ENCODE measurements around the gene UBA7.

Gene UBA7

DNA sequence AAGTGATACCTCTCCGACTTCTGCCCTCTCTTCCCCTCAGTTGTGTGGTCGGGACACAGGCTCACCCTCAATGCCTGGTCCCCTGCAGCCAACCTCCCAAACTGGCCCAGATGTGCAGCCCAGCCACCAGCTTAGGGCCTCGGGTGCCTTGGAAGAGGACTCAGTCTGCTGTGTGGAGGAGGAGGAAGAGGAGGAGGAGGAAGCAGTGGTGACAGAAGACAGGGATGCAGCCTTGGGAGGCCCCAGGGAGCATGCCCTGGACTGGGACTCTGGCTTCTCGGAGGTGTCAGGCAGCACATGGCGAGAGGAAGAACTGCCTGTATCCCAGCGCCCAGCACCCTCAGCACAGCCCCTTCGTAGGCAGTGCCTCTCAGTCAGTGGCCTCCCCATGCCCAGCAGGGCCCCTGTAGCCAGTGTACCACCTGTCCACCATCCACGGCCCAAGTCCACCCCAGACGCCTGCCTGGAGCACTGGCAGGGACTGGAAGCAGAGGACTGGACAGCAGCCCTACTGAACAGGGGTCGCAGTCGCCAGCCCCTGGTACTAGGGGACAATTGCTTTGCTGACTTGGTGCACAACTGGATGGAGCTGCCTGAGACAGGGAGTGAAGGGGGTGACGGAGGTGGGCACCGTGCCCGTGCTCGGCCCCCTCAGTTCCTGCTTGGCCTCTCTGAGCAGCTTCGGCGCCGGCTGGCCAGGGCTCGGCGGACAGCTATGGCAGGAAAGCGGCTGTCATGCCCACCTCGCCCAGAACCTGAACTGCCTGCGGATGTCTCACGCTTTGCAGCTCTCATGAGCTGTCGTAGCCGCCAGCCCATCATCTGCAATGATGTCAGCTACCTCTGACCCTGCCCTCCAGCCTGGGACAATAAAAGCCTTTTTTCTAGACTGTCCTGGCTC is 9.4 kb downstream of the UBA7 start:
- no peak for DNase-seq (ENCODE audit: low read depth in 2 of 2)

DNA sequence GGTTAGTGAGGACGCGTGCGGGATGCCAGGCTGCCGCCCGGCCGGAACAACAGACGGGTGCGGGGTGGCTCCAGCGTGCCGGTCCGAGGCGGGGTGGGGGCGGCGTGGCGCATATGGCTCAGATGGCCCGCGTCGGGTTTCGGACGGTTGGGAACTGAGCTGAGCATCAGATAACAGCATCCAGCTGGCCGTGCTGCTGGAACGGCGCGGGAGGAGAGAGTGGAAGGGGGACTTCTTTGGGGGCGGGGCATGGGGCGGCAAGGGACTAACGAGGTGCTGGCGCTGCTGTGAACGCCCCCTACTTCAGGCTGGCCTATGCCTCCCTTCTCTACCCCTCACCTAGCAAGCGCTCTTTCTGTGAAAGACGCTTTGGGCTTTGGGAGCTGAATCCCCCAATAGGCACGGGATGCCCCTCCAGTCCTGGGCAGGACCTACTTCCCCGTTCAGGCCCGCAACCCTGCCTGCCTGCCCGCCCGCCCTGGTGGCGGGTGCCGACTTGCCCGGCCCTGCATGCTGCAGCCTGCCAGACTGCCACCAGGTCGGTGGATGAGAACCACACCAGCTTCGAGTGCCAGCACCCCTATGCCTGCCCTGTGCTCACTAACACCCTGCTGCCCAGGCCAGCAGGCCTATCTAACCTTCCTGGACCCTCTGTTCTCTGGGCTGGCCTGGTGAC is 10.2 kb downstream of the UBA7 start:
- DNase-seq (ENCODE audit: low read depth in 2 of 2), result no peak

DNA sequence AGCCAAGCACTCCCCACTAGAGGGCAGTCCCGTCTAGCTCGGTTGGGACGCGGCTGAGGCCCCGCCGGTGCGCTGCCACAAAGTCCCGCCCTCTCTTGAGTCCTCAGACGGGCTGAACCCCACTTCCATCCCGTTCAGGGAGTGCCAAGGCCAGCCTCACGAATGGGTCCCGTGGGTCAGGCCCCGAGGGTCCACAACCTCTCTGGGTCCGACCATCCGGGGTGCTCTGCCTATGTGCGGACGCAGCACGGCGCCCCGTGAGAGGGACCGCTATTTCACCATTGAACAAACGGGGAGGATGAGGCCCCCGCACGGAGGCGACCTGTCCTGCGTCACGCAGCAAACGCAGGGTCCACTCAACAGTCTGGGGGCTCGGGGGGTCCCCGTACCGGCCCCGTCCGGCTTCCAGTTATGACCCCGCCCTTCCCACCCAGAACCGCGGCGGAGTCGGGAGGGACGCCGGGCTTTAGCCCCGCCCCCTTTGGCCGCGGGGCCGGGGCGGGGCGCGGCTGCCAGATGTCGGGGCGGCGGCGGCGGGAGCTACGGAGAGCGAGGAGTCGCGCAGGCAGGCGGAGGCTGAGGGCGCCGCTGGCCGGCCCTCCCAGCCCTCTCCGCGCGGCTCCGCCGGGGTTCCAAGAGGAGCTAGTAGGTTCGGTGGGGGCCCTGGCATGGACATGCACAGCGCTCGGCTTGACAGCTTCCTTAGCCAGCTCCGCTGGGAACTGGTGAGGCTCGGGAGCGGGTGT is 10.9 kb downstream of the UBA7 start, which contains the start of gene INKA1:
INKA1 (plus strand) TSS at position 543 of the 746 bp plus-strand sequence; CDS start at position 675, 132 bp downstream.
- DNase-seq (ENCODE audit: low read depth in 2 of 2), result peak; percentile 65 to 76

GRCh38 chr3:49801160-49801559 is 12.6 kb downstream of the UBA7 start:
- DNase-seq (ENCODE audit: low read depth in 2 of 2), result no peak

DNA sequence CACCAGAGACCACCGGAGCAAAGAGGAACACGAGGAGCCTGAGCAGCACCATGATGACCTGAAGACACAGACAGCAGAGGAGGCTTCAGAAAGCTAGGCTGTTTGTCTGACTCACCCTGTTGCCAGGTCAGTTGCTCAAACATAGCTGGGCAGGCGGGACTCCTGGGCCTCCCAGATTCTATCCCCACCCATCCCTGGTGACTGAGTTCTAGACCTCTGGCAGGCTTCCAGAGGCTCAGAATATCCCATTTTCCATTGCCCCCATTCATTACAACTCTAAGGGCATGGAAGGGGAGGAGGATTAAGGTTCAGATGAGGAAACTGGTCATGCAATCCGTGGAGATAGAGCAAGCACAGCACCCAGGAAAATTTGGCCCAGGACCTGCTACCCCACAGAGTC is 14.0 kb downstream of the UBA7 start, which contains the start of gene CDHR4:
CDHR4 (minus strand) TSS at position 113 of the 400 bp plus-strand sequence; CDS start at position 52, 61 bp downstream.
- DNase-seq (ENCODE audit: low read depth in 2 of 2), result no peak

DNA sequence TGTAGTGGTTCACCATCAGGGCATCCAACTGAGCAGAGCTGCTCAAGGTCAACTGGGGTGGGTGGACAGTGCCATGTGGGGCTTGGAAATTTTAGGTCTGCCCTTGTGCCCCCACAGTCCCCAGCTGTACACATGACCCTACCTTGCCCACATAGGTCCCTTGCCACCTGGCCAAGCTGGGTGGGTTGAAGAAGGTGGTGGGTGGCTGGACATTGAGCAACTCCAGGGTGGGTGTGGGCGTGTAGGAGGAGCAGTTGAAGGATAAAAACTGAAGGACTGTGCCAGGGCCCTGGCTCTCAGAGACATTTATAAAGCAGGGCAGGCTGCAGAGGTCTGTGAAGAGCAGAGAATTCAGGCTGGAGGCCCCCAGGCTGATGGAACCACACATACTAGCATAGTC is 14.6 kb downstream of the UBA7 start:
- DNase-seq (ENCODE audit: low read depth in 2 of 2), result no peak

GRCh38 chr3:49794926-49795905 is 18.5 kb downstream of the UBA7 start:
- no peak for DNase-seq (ENCODE audit: low read depth in 2 of 2)

- no peak for DNase-seq (ENCODE audit: low read depth in 2 of 2)
Observed at GRCh38 chr3:49794431-49794830, 19.3 kb downstream of the UBA7 start.

GRCh38 chr3:49793486-49794085 is 20.2 kb downstream of the UBA7 start:
- DNase-seq (ENCODE audit: low read depth in 2 of 2), result no peak

DNA sequence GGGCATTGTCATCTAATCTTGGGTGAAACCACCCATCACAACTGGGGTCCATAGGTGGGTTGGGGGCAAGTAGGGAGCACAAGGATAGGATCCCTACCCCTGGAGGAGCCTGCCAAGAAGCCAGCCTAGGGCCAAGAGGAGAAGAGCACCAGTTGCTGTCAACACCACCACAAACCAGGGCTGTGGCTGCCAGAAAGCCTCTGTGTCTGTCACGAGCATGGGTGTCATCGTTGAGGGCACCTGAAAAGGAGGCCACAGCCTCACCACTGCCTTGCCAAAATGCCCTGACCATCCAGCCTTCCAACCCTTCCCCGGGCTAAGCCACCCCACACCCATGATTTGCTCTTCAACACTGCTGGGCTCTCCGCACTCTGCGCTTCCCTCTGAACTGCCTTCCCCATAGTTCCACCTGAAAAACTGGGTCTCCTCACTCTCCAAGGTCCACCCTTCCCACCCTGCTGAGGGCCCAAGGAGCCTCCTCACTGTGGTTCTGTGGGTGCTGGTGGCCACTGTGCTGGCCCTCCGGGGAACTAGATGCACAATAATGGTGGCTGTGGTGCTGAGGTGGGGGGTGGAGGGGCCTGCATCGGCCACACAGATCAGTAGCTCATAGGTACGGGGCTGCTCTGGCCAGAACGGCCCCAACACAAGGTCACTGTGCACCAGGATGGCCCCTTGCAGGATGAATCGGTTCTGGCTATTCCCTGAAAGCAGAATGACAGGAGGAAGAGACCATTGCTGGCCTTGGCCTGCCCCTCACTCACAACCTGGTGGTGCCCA is 21.2 kb downstream of the UBA7 start:
- DNase-seq (ENCODE audit: low read depth in 2 of 2), result no peak

- no peak for DNase-seq (ENCODE audit: low read depth in 2 of 2)
Observed at GRCh38 chr3:49791571-49791970, 22.2 kb downstream of the UBA7 start.

- DNase-seq (ENCODE audit: low read depth in 2 of 2), result no peak
Observed at GRCh38 chr3:49790626-49791411, 22.9 kb downstream of the UBA7 start.

- DNase-seq (ENCODE audit: low read depth in 2 of 2), result no peak
Observed at GRCh38 chr3:49788056-49788455, 25.7 kb downstream of the UBA7 start.

GRCh38 chr3:49787536-49787935 is 26.2 kb downstream of the UBA7 start:
- no peak for DNase-seq (ENCODE audit: low read depth in 2 of 2)

DNA sequence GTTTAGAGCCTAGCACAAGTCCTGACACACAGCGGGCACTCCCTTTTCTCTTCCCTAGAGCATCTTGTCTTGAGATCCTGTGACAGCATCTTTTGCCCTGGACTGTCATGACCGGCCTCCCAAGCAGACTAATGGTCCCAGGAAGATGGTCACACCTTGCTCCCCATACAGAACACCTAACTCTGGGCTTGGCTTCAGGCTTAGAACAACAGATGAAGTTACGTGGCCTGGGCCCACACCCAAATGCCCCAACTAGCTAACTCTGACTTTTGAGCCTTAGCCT is 26.6 kb downstream of the UBA7 start:
- no peak for DNase-seq (ENCODE audit: low read depth in 2 of 2)

DNA sequence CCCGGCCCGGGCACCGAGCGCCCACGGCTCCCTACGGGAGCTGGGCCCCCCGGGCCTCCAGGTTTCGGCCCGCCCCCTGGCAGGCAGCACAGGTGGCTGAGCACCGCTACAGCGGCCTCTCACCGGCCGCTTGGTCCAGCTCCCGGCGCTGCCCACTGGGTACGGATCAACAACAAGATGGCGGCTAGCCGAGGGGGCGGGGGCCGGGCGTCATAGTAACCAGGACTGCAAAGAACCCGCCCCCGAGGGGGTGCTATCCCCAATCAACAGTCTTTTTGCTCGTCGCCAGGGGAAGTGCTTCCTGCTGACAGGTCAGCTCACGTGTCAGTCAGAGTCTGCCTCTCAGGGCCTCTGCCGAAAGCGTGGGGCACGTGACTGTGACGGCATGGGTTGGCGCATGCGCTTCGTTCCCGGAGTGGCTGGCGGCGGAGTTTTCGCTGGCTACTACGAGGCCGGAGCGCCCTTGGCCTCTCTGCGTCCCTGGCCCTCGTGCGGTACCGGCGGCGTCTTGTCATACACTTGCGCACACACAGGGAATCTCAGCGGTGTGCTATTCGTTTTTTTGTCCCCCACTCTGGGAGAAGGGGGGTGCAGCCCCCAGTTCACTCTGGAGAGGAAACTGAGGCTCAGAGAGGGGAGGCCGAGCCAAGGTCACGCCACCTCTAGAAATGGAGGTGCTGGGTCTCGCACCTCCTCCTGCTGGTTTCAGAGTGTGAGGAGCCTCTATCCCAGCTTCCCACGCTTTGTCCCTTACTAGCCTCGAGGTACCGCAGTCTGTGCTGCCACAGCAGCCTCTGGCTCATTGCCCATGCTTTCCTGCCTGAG is 27.2 kb downstream of the UBA7 start, which contains the start of gene IP6K1:
IP6K1 (minus strand) TSS at position 186 of the 825 bp plus-strand sequence. CDS start 38,502 bp downstream, outside the sequence.
- peak; percentile 97 to 100 for DNase-seq (ENCODE audit: low read depth in 2 of 2)

DNA sequence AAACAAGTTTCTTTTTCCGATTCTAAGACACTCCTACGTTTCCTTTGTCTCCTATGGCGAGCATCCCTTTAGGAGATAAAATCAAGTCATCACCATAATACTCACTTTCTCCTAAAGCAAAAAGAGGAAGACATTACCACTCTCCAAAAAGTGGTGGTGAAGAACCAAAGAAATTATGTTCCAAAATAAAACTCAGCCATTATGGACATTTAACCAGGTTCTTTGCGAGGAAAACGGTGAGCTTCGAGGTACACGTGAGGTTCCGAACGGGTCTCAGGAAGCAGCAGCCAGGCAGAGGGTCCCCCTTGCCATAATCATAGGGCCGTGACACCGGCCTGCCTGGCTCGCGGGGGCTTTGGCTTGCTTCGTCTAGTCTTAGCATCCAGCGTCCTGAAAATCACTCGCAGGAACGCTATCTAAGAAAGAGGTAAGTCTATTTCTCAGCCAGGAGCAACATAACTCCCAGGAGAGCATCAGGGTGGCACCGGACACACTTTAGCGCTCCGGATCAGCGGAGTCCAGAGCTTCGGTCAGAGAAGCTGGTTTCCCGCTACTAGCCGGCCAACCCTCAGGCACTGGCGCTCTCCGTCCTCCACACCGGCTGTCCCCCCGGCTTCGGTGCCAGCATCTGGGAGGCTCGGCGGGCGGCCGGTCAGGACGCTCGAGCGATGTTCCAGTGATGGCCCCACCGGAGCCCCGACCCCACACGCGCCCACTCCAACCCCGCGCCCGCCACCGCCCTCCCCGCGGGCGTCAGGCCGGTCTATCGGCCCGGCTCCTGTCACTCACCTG is 28.0 kb downstream of the UBA7 start:
- DNase-seq (ENCODE audit: low read depth in 2 of 2), result no peak
